Endothelial cell of umbilical vein (primary cell): ENCODE measurements around the gene IFI35. TPM values are rescaled to one million over a fixed set of nuclear protein-coding genes. Genes with fewer than 3 reads are reported as not detected.

Experiments
- BruUV-seq: library from RNA; stranded (reverse); fragments of 400-500 nt; replicated peaks from 2 replicates; lab custom pipeline; 2021; lab: Mats Ljungman, UMichigan
- CTCF ChIA-PET: fragments of 300-600, 350-600 bp; sonication (Branson Sonifier 250); formaldehyde crosslinking; loops from one replicate; lab custom pipeline; 2021; ENCODE audit warnings: antibody characterized with exemption, inconsistent platforms; lab: Charles Lee
- POLR2A ChIA-PET: fragments of 300-600, 350-600 bp; sonication (Branson Sonifier 250); formaldehyde crosslinking; loops from one replicate; lab custom pipeline; 2021; ENCODE audit warnings: antibody characterized with exemption, inconsistent platforms; lab: Charles Lee
- DNase-seq: peaks from one replicate; pipeline ENCODE4 v3.0.0-alpha.2; 2011; ENCODE audit warnings: low read depth, low spot score
- FAIRE-seq: peaks from 2 replicates; lab custom pipeline; 2011; peaks lifted over from hg19 to GRCh38; lab: Jason Lieb, UNC
- H2AFZ ChIP-seq: 2 replicates; pipeline ENCODE4 v1.6.0; 2012; ENCODE audit warnings: low read depth, low read length, control low read depth, inconsistent platforms
- H3K27ac ChIP-seq: 2 replicates; pipeline ENCODE4 v1.5.1; 2011; ENCODE audit warnings: low read depth, mild to moderate bottlenecking, control low read depth, low read length, moderate library complexity; ENCODE audit not compliant: insufficient read depth
- H3K27me3 ChIP-seq, 2 experiments: 2 replicates each; pipeline versions ENCODE4 v1.6.0 to v1.6.1; 2011; ENCODE audit warnings: low read length in 2 of 2, mixed read lengths in 1 of 2; ENCODE audit not compliant: control insufficient read depth in 2 of 2, insufficient read depth in 2 of 2
- H3K36me3 ChIP-seq, 2 experiments: 2 replicates in 1 of 2; 3 replicates in 1 of 2; pipeline ENCODE4 v1.5.1; 2011; ENCODE audit warnings: low read length in 2 of 2, mild to moderate bottlenecking in 1 of 2, moderate library complexity in 1 of 2; ENCODE audit not compliant: control insufficient read depth in 2 of 2, insufficient read depth in 2 of 2; ENCODE audit errors: extremely low read depth in 1 of 2
- H3K4me1 ChIP-seq: 3 replicates; pipeline ENCODE4 v1.5.1; 2011; ENCODE audit warnings: mild to moderate bottlenecking, low read length; ENCODE audit not compliant: control insufficient read depth, insufficient read depth; ENCODE audit errors: extremely low read depth
- H3K4me2 ChIP-seq: 2 replicates; pipeline ENCODE4 v1.6.1; 2011; ENCODE audit warnings: low read length, control low read depth, mixed read lengths; ENCODE audit not compliant: insufficient read depth
- H3K4me3 ChIP-seq, 3 experiments: fragments of 200-600 bp in 1 of 3; sonication (generic), shearing (Covaris generic) in 1 of 3; replicated peaks in 1 of 3; 2 replicates each; pipeline ENCODE4 v1.5.1; 2011 to 2016; ENCODE audit warnings: control low read depth in 3 of 3, low read length in 3 of 3, mild to moderate bottlenecking in 2 of 3, inconsistent platforms in 1 of 3, low read depth in 1 of 3, moderate library complexity in 1 of 3; ENCODE audit not compliant: insufficient read depth in 1 of 3
- H3K79me2 ChIP-seq: 2 replicates; pipeline ENCODE4 v1.6.0; 2012; ENCODE audit warnings: low read length, inconsistent platforms; ENCODE audit not compliant: control insufficient read depth, insufficient read depth
- H3K9ac ChIP-seq: replicated peaks from 2 replicates; pipeline ENCODE3; 2011; ENCODE audit warnings: low read length, control low read depth; ENCODE audit not compliant: insufficient read depth; ENCODE audit errors: extremely low read depth
- H3K9me1 ChIP-seq: replicated peaks from 3 replicates; pipeline ENCODE4 v1.6.0; 2011; ENCODE audit warnings: mild to moderate bottlenecking, low read length; ENCODE audit not compliant: control insufficient read depth, insufficient read depth; ENCODE audit errors: extremely low read depth
- H3K9me3 ChIP-seq: replicated peaks from 2 replicates; pipeline ENCODE4 v1.5.1; 2012; ENCODE audit warnings: low read length, inconsistent platforms; ENCODE audit not compliant: control insufficient read depth, insufficient read depth
- H4K20me1 ChIP-seq: replicated peaks from 2 replicates; pipeline ENCODE3; 2011; ENCODE audit warnings: mild to moderate bottlenecking, low read length; ENCODE audit not compliant: control insufficient read depth, insufficient read depth; ENCODE audit errors: extremely low read depth
- FOS ChIP-seq: IDR thresholded peaks from 2 replicates; pipeline ENCODE4 v1.6.1; 2011; ENCODE audit warnings: mild to moderate bottlenecking, low read length, moderate library complexity, borderline replicate concordance; ENCODE audit not compliant: insufficient read depth
- MYC ChIP-seq: IDR thresholded peaks from one replicate; pipeline ENCODE4 v1.6.1; 2011; ENCODE audit warnings: mild to moderate bottlenecking, low read depth, low read length
- POLR2A ChIP-seq: IDR thresholded peaks from 2 replicates; pipeline ENCODE4 v1.6.1; 2012; ENCODE audit warnings: low read depth, mild to moderate bottlenecking, control low read depth, low read length
- POLR2AphosphoS5 ChIP-seq: IDR thresholded peaks from 2 replicates; pipeline ENCODE4 v1.6.1; 2012; ENCODE audit warnings: low read depth, mild to moderate bottlenecking, control low read depth, low read length, moderate library complexity; ENCODE audit not compliant: insufficient read depth
- dilution Hi-C: fragments of 300-500 bp; cut with MboI; formaldehyde crosslinking; loops from one replicate; pipeline ENCODE4 v1.15.0; 2019; ENCODE audit warnings: low sequenced_read_pairs; ENCODE audit not compliant: extremely low pct_ligation_motif_present
- intact Hi-C: fragments of 100-400 bp; cut with micrococcal nuclease; formaldehyde crosslinking; loops from one replicate; pipeline ENCODE4 v1.10.0; 2022
- polyA plus RNA-seq, 4 experiments: library from polyadenylated mRNA; depleted of rRNA in 3 of 4; stranded (reverse) in 3 of 4; unstranded in 1 of 4; fragments of >200 nt; gene quantifications; 2 replicates each; pipeline versions ENCODE4 v1.2.1 to v1.2.3, GENCODE V29; 2011 to 2012; ENCODE audit warnings: missing spikeins in 1 of 4
- total RNA-seq: library from RNA; stranded (reverse); gene quantifications from 2 replicates; pipeline ENCODE4 v1.2.3, GENCODE V29; 2021

The IFI35 gene
- total and polyA plus RNA-seq, 2 donors (not counting 3 experiments of a cell fraction or from before 2014, with no cell fraction given): 11.1 to 22.5 TPM

DNA sequence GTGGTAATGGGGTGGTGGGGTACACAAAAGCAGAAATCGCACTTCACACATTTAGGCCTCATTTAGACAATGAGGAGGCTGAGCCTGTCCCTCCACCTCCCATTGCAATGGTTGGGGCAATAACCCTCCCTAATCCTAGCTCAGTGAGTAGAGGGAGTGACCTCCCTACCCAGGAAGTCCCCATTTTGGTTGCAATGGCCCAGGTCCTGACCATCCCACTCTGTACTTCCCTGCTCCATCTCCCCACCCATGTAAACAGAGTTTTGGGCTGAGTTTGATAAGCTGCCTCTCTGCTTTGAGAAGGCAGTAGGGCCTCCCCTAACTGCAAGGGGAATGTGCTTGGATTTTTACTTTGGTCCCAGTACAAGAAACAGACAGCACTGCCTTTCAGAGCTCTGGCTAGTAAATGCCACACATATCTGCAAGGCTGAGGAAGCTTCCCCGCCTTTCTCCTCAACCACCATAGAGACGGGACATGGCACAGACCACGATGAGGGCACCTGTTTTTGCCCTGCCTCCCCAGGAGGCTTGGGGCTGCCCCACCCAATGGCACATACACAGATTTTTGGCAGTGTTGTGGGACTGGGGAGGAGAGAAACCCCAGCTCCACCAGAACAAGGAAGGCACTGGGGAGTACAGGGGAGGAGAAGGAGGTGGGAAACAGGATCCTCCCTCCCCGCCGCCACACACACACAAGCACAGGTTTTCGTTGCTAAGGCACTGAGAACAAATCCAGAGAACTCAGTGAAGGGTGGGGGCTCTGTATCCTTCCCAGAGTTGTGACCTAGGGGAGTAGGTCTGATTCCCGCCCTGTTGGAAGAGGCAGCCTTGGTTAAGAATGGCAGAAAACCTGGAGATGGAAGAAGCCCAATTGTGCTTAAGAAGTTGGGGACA, 8.3 kb downstream of the IFI35 start:
- H3K9ac ChIP-seq: no peak overlapping the region
- peaks cover 30% of the 10 kb centered on the region for H3K4me1 ChIP-seq
- peak overlapping the region; percentile 14 for H3K27ac ChIP-seq
- H2AFZ ChIP-seq: no peak overlapping the region
- no peaks in the 10 kb centered on the region for H4K20me1 ChIP-seq
- ChIA-PET CTCF (interaction anchor here (1.3 kb wide), 1 partner anchor 9 kb away, joined by 6 read pairs; the partner anchor contains the start of gene IFI35), POLR2A (no interaction called here)
- no peak for FAIRE-seq
- peaks cover 22% of the 10 kb centered on the region for H3K79me2 ChIP-seq
- no peak for DNase-seq
- BruUV-seq: TSS peak; percentile 49
- H3K4me2 ChIP-seq: no peak overlapping the region
- dilution Hi-C loops (no loop called here), intact Hi-C loops (no loop called here)
- peaks cover 3 to 34% of the 10 kb centered on the region in 2 experiments for H3K36me3 ChIP-seq
- no peaks in the 10 kb centered on the region for H3K9me3 ChIP-seq
- no peaks in the 10 kb centered on the region for H3K9me1 ChIP-seq
- H3K27me3 ChIP-seq: no peaks in the 10 kb centered on the region
- TF ChIP-seq MYC (no peak), POLR2AphosphoS5 (peak; percentile 9)
- H3K4me3 ChIP-seq: no peak overlapping the region

- Histone ChIP-seq H3K9me1 (no peaks in the 10 kb centered on the region), H3K27me3 (no peaks in the 10 kb centered on the region), H3K9me3 (no peaks in the 10 kb centered on the region), H3K36me3 (peaks cover 3 to 34% of the 10 kb centered on the region in 2 experiments), H4K20me1 (no peaks in the 10 kb centered on the region), H3K4me2 (no peak overlapping the region), H3K79me2 (peaks cover 26% of the 10 kb centered on the region), H3K9ac (no peak overlapping the region), H3K4me3 (no peak overlapping the region), H2AFZ (no peak overlapping the region), H3K27ac (peak overlapping the region; percentile 14), H3K4me1 (peaks cover 37% of the 10 kb centered on the region)
- intact Hi-C loops (no loop called here), dilution Hi-C loops (no loop called here)
- peak; percentile 77 for FAIRE-seq
- no TSS peak for BruUV-seq
- DNase-seq: peak; percentile 44
- ChIA-PET POLR2A (no interaction called here), CTCF (interaction anchor here (1.3 kb wide), 1 partner anchor 9 kb away, joined by 6 read pairs; the partner anchor contains the start of gene IFI35)
- TF ChIP-seq POLR2A (peak; percentile 30), POLR2AphosphoS5 (peak; percentile 51), FOS (no peak)
These were observed 9.0 kb downstream of the IFI35 start for GRCh38 chr17:43015579-43015978.
